Adrenal gland (tissue), 12 donors: ENCODE data around the gene ZNF799. TPM values are rescaled to one million over a fixed set of nuclear protein-coding genes. Genes with fewer than 3 reads are reported as not detected.
A peak's percentile ranks its signal among the peaks of the same experiment; 100 is the strongest.
"Not testable (repeated sequence)": the region's sequence is repeated elsewhere in the genome, so short reads cannot be mapped to it uniquely, and the experiment has no call there.

Experiments used
- DNase-seq, 7 donors: peaks; one replicate each; pipeline ENCODE4 v3.0.0-alpha.2; 2019 to 2020
- H3K27ac ChIP-seq, 5 donors: fragments of 200-600 bp; sonication (generic) in 4 of 5; 1 replicate in 3 of 5; 2 replicates in 2 of 5; pipeline versions ENCODE4 v1.5.1 to v1.8.0; 2016 to 2020; ENCODE audit warnings: mild to moderate bottlenecking in 1 of 5
- H3K27me3 ChIP-seq: fragments of 200-600 bp; 2 replicates; pipeline ENCODE4 v1.8.0; 2021
- H3K36me3 ChIP-seq, 2 donors: fragments of 200-600 bp; replicated peaks in 1 of 2; 1 replicate in 1 of 2; 2 replicates in 1 of 2; pipeline versions ENCODE4 v1.5.1 to v1.8.0; 2018 to 2022
- H3K4me1 ChIP-seq, 2 donors: fragments of 200-600 bp; replicated peaks in 1 of 2; 1 replicate in 1 of 2; 2 replicates in 1 of 2; pipeline versions ENCODE4 v1.5.1 to v1.8.0; 2018 to 2021
- H3K4me3 ChIP-seq, 4 donors: fragments of 200-600 bp; sonication (generic) in 3 of 4; one replicate each; pipeline ENCODE4 v1.5.1; 2016 to 2018
- H3K9me3 ChIP-seq, 3 donors: fragments of 200-600 bp; sonication (generic) in 1 of 3; replicated peaks in 1 of 3; 1 replicate in 2 of 3; 2 replicates in 1 of 3; pipeline versions ENCODE4 v1.5.1 to v1.8.0; 2016 to 2021
- CTCF ChIP-seq, 6 experiments: fragments of 450-650 bp in 4 of 6; fragments of 200-600 bp in 2 of 6; sonication (generic) in 1 of 6; IDR thresholded peaks; 1 replicate in 5 of 6; 2 replicates in 1 of 6; pipeline versions ENCODE4 v1.5.1 to v1.8.0; 2016 to 2021; ENCODE audit warnings: antibody characterized with exemption in 6 of 6, mild to moderate bottlenecking in 2 of 6, moderate library complexity in 1 of 6
- POLR2A ChIP-seq, 2 donors: fragments of 450-650 bp; IDR thresholded peaks; one replicate each; pipeline ENCODE4 v1.6.1; 2017; ENCODE audit warnings: antibody characterized with exemption in 2 of 2, mild to moderate bottlenecking in 2 of 2, moderate library complexity in 1 of 2
- WGBS, 4 donors: extraction: QIAGEN DNeasy Blood & Tissue Kit in 2 of 4; methylation state at CpG; one replicate each; pipeline versions ENCODE4 v1.1.5 to v1.1.7; 2013 to 2017; 5-methylcytosine and 5-hydroxymethylcytosine counted together
- intact Hi-C, 2 donors: fragments of 100-400 bp; cut with DNase I; formaldehyde crosslinking; loops; one replicate each; pipeline versions ENCODE4 v1.14.1 to v1.15.0; 2022 to 2023
- polyA plus RNA-seq, 3 donors: library from polyadenylated mRNA; stranded (reverse); fragments of 200-250 nt in 2 of 3; fragments of 350-450 nt in 1 of 3; fragmentation: Illumina TruSeq in 1 of 3; extraction: RNeasy Lipid Tissue Mini Kit (QIAGEN cat#74804) in 1 of 3; gene quantifications; one replicate each; pipeline ENCODE4 v1.2.3, GENCODE V29; 2013 to 2014
- total RNA-seq, 9 donors: library from RNA; depleted of rRNA in 4 of 9; stranded (reverse); fragments of >200 nt in 4 of 9; fragments of 120-200 nt in 1 of 9; fragmentation: NEBNext Ultra II Directional in 1 of 9; extraction: Animal tissue kit (Norgen Biotek cat#: 25700) in 1 of 9; gene quantifications; one replicate each; pipeline versions ENCODE4 v1.1.0 to v1.2.4, GENCODE V29; 2013 to 2023
- donor health status: healthy with polysubstance abuse.
- donor health status: Bipolar disorder and iron deficiency.
- donor health status: DM: yes; HTN: yes; CAD: no.
- donor health status: DM: no; HTN: no; CAD: no.
- donor health status: DM: no; HTN: no; CAD: no.
- donor health status: DM: yes; HTN: yes; CAD: no.

The ZNF799 gene
- total and polyA plus RNA-seq, 12 donors, result 1.5 to 11.1 (median 3.8) TPM

- Histone ChIP-seq H3K27me3 (no peaks in the 10 kb centered on the region), H3K4me1 (peaks cover 0 to 8% of the 10 kb centered on the region in 2 donors), H3K9me3 (no peaks in the 10 kb centered on the region), H3K36me3 (no peaks in the 10 kb centered on the region), H3K4me3 (peak overlapping the region; percentile 21 to 95 (median 72)), H3K27ac (peak overlapping the region; percentile 68 to 96 (median 85))
- WGBS, 4 donors, result 9 to 16% (median 12%) methylated on average over 15 to 28 of the region's 28 CpGs
- intact Hi-C loops, result no loop called here
- peak in 5 of 7 donors; percentile 33 to 62 (median 41) for DNase-seq
- TF ChIP-seq POLR2A (IDR thresholded peaks at IDR 0.05), result no peak
- TF ChIP-seq CTCF (IDR thresholded peaks at IDR 0.05), result no peak
Observed at GRCh38 chr19:12364391-12365235, 36.5 kb downstream of the ZNF799 start.

GRCh38 chr19:12362236-12362635 lies 38.8 kb downstream of the ZNF799 start:
- DNase-seq, H3K9me3 ChIP-seq, H3K4me1 ChIP-seq, H3K4me3 ChIP-seq, intact Hi-C loops, H3K27me3 ChIP-seq, H3K36me3 ChIP-seq, H3K27ac ChIP-seq: not testable (repeated sequence)
- 95 to 100% (median 98%) methylated on average over 2 to 30 of the region's 30 CpGs; no CpG with 5 or more reads in 1 of the 4 donors for WGBS, 4 donors

- no peak for TF ChIP-seq POLR2A (IDR thresholded peaks at IDR 0.05)
- no peak for TF ChIP-seq CTCF (IDR thresholded peaks at IDR 0.05)
- Histone ChIP-seq H3K27ac (no peak overlapping the region), H3K4me1 (no peaks in the 10 kb centered on the region), H3K36me3 (peaks cover 0 to 11% of the 10 kb centered on the region in 2 donors), H3K9me3 (peaks cover 0 to 37% (median 0%) of the 10 kb centered on the region in 3 donors), H3K4me3 (no peak overlapping the region), H3K27me3 (no peaks in the 10 kb centered on the region)
- WGBS, 4 donors, result 91 to 94% (median 93%) methylated on average over 4 of the region's 4 CpGs
- intact Hi-C loops, result loop anchor here in 1 of 2 donors (10.0 kb wide), 1 partner anchor 159 kb away; no protein-coding TSS in a partner anchor
- no peak for DNase-seq
Observed at GRCh38 chr19:12353375-12353774, 47.7 kb downstream of the ZNF799 start.

GRCh38 chr19:12350890-12351197 lies 50.2 kb downstream of the ZNF799 start:
- H3K9me3 ChIP-seq, result peaks cover 0 to 58% (median 0%) of the 10 kb centered on the region in 3 donors
- TF ChIP-seq CTCF (IDR thresholded peaks at IDR 0.05) (no peak), POLR2A (IDR thresholded peaks at IDR 0.05) (no peak)
- peaks cover 0 to 11% of the 10 kb centered on the region in 2 donors for H3K36me3 ChIP-seq
- no peak for DNase-seq
- intact Hi-C loops, result loop anchor here in 1 of 2 donors (10.0 kb wide), 1 partner anchor 156 kb away; no protein-coding TSS in a partner anchor
- no peaks in the 10 kb centered on the region for H3K27me3 ChIP-seq
- 93 to 98% (median 96%) methylated on average over 5 of the region's 5 CpGs for WGBS, 4 donors
- peak overlapping the region in 1 of 4 donors; percentile 6 for H3K4me3 ChIP-seq
- no peak overlapping the region for H3K27ac ChIP-seq
- no peaks in the 10 kb centered on the region for H3K4me1 ChIP-seq
